ENCODE measurements around the gene HBB. TPM values are rescaled to one million over a fixed set of nuclear protein-coding genes. Genes with fewer than 3 reads are reported as not detected.

Gene HBB
- total RNA-seq, 1 donor from 2014 or later, result 552 TPM

Other genes with a start within 250 kb of the HBB start
- not detected for gene OR51L1, start 232.2 kb downstream of the HBB start, total RNA-seq
- gene OR52J3, start 180.5 kb downstream of the HBB start, total RNA-seq, result not detected
- not detected for gene OR52E2, start 167.4 kb downstream of the HBB start, total RNA-seq
- not detected for gene OR52E1, start 157.5 kb downstream of the HBB start, total RNA-seq
- not detected for gene OR52A5, start 88.7 kb downstream of the HBB start, total RNA-seq
- under 0.01 TPM for gene OR52A1, start 72.3 kb downstream of the HBB start, total RNA-seq
- not detected for gene OR51V1, start 26.4 kb downstream of the HBB start, total RNA-seq
- gene HBD, start 7.4 kb upstream of the HBB start, total RNA-seq, result not detected
- 2.0 TPM for gene HBG1, start 22.8 kb upstream of the HBB start, total RNA-seq
- 2,646 TPM for gene HBG2, start 27.7 kb upstream of the HBB start, total RNA-seq
- gene HBE1, start 42.9 kb upstream of the HBB start, total RNA-seq, result 15.1 TPM
- 0.41 TPM for gene OR51B4, start 74.9 kb upstream of the HBB start, total RNA-seq
- 0.41 TPM for gene OR51B2, start 97.2 kb upstream of the HBB start, total RNA-seq
- gene OR51B5, start 116.5 kb upstream of the HBB start, total RNA-seq, result 0.82 TPM
- gene OR51B6, start 124.4 kb upstream of the HBB start, total RNA-seq, result not detected
- not detected for gene OR51M1, start 156.7 kb upstream of the HBB start, total RNA-seq
- not detected for gene OR51Q1, start 195.0 kb upstream of the HBB start, total RNA-seq
- not detected for gene OR51I1, start 214.4 kb upstream of the HBB start, total RNA-seq
- not detected for gene OR51I2, start 222.3 kb upstream of the HBB start, total RNA-seq